Activated CD8-positive, alpha-beta memory T cell treated with anti-CD3 and anti-CD28 coated beads, Interleukin-2, amount 50 U/mL, for 24 hours (primary cell): ENCODE results near the gene DNAJB13.

ENCODE experiments used
- DNase-seq: peaks from one replicate; pipeline ENCODE4 v3.0.0-alpha.2; 2020; ENCODE audit errors: extremely low read depth

DNAJB13 gene

GRCh38 chr11:73951797-73952196 is 971 bp downstream of the DNAJB13 start:
- DNase-seq, result no peak

- DNase-seq, result no peak
Observed at GRCh38 chr11:73956876-73957653, 6.2 kb downstream of the DNAJB13 start.

- DNase-seq, result no peak
Observed at GRCh38 chr11:73957654-73958361, 7.0 kb downstream of the DNAJB13 start.

GRCh38 chr11:73958521-73959141 is 7.8 kb downstream of the DNAJB13 start:
- DNase-seq, result no peak

GRCh38 chr11:73961321-73961720 is 10.5 kb downstream of the DNAJB13 start:
- no peak for DNase-seq

GRCh38 chr11:73962101-73962705 is 11.4 kb downstream of the DNAJB13 start:
- no peak for DNase-seq

- DNase-seq, result no peak
Observed at GRCh38 chr11:73963861-73964260, 13.0 kb downstream of the DNAJB13 start.

GRCh38 chr11:73965076-73965763 is 14.4 kb downstream of the DNAJB13 start:
- DNase-seq, result no peak

GRCh38 chr11:73965764-73966121 is 14.9 kb downstream of the DNAJB13 start:
- DNase-seq, result no peak

- no peak for DNase-seq
Observed at GRCh38 chr11:73968356-73968966, 17.6 kb downstream of the DNAJB13 start.

- DNase-seq, result no peak
Observed at GRCh38 chr11:73969091-73969490, 18.3 kb downstream of the DNAJB13 start.

GRCh38 chr11:73969991-73970800 is 19.4 kb downstream of the DNAJB13 start:
- no peak for DNase-seq

GRCh38 chr11:73971175-73971719 is 20.4 kb downstream of the DNAJB13 start:
- no peak for DNase-seq

GRCh38 chr11:73972187-73972586 is 21.4 kb downstream of the DNAJB13 start:
- DNase-seq, result no peak

- no peak for DNase-seq
Observed at GRCh38 chr11:73972620-73973449, 22.0 kb downstream of the DNAJB13 start.

- DNase-seq, result no peak
Observed at GRCh38 chr11:73974604-73975478, 24.0 kb downstream of the DNAJB13 start.

GRCh38 chr11:73975479-73975757 is 24.6 kb downstream of the DNAJB13 start:
- no peak for DNase-seq

- DNase-seq, result no peak
Observed at GRCh38 chr11:73976451-73977151, 25.8 kb downstream of the DNAJB13 start.
